Measurements from ENCODE around the gene EXOC6B.

The EXOC6B gene

DNA sequence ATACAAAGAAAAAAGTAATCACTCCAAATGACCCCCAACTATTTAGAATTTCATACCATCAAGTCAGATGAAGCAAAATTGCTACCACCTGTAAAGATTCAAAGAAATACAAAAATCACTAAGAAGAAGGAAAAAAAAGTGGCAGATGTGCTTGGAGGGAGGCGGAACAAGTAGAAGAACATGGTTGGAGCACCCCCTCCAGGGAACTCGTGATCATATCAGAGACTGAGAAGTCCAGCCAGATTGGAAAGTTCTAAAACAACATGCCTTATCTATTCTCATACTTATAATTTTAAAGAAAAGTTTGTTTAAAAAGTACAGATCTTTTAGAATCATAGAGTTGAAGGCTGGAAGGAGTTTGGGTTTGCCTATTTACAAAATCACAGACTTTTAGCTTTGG, 564.8 kb downstream of the EXOC6B start:
- no peak for DNase-seq

DNA sequence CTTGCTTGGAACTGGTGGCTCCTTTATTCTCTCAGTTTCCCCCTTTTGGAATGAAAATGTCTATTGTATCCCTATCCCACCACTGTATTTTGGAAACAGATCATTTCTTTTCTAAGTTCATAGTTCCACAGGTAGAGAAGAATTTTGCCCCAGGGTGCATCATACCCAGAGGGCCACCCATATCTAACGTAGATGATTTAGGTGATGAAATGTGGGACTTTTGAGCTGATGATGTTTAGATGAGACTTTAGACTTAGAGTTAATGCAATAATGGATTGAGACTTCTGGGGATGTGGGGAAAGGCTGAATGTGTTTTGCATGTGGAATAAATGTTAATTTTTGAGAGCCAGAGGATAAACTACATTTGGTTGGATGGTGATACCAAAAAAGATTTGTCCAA, 570.3 kb downstream of the EXOC6B start:
- no peak for DNase-seq

DNA sequence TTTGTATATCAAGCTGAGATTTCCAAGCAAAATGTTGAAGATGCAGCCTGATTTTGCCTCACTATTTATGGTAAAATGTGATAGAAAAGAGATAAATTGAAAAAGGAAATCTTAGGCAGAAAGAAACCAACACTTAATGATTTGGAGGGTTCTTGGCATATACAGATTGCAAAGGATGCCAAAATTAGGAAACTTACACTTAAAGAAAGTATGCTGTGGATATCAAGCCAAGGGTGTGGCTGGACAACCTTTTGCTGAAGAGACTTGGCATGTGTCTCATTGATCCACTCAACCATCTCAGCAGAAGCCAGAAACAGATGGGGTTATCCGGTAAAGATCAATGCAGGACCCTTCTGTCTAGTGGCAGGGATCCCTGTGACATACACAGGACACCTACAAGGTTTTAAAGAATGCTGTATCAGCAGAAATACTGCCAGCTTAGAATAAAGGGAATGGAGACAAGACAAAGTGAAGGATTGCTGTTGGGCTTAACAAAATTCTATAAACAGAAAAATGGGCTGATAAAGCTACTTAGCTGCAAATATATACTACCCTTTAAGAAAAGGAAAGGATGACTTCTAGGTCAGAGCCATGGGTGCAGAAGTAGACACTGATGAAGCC, 570.9 kb downstream of the EXOC6B start:
- DNase-seq, result no peak

DNA sequence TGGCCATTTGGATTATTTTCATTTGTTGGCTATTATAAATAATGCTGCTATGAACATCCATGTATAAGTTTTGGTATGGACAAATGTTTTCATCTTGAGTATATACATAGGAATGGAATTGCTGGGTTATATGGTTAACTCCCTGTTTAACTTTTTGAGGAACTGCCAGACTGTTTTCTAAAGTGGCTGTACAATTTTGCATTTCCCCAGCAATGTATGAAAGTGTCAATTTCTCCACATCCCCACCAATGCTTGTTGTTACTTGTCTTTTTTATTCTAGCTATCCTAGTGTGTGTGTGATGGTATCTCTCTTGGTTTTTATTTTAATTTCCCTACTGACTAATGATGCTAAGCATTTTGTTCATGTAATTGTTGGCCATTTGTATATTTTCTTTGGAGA, 587.5 kb downstream of the EXOC6B start:
- no peak for DNase-seq

DNA sequence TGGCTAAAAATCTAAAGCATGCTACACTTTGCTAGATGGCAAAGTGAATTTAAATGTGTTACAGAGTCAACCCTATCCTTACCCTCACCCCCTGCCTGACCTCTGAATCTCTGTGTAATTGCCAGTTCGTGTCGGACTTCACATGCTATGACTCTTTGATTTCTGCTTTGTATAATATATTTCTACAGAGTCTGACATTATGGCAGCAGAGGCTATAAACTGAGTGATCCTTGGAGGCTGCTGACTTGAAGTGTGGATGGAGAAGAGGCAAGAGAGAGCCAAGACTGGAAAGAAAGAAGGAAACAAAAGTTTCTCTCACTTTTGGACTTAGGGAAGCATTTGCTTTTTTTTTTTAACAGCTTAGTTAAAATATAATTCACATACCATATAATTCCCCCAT, 588.3 kb downstream of the EXOC6B start:
- no peak for DNase-seq

DNA sequence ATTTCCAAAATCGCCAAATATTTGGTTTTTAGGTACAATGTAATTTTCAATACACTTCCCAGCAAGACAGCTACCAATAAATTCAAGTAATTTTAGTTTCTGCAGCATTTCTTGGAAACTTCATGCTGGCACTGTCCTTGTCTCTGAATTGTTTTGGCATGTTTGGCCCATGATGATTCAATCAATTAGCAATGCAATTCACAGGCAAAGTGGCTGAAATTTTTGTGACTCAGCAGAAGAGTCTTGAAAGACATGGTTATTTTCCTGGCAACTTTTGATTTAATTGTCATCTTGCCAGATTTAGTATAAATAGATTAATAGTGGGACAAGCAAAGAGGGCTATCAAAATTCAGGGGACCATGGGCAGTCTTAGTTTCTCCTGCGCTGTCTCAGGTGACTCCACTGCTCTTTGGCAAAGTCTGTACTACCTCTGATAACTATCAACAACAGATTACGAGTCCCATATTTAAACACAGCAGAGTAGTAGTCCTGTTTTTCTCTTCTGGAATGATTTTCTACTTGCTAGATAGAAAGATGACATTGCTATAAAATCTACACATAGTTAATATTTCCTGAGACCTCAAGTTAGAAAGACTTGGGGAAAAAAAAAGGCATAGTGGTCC, 589.3 kb downstream of the EXOC6B start:
- no peak for DNase-seq

DNA sequence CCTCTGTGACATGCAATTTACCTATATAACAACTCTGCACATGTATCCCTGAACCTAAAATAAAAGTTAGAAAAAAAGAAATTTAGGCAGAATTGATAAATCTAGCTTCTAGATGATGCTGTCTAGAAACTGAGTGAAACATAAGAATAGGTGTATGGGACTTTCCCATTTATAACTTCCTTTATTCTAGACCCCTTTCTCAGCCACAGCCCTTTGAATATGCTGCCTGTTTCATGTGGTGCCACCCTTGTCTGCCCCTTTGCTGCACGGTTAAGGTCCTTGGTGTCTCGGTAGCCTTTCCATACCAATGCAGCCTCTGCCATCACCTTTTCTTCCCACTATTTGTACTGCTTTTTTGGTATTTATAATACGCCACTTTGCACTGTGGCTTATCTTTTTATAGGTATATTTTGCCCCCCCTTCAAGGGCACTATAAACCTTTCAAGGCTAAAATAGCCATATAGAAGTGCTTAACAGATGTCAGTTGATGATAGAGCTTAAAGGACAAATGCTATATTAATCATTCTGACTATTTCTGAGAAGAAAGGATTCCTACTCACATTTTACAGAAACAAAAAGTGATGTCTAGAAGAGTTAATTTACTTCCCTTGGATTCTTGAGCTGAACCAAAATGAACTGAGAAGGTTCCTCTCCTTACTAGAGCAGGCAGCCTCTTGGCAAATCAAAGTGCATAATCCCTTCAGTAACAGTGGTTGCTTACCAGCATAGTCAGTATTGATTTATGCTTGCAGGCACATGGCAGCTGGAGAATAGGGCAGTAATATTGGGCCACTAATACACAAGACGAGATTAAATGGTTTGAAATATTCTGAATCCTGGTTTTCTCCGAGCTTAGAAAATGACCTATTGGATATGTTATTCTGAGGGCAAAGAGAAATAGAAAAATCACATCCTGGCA, 590.1 kb downstream of the EXOC6B start:
- DNase-seq, result no peak

DNA sequence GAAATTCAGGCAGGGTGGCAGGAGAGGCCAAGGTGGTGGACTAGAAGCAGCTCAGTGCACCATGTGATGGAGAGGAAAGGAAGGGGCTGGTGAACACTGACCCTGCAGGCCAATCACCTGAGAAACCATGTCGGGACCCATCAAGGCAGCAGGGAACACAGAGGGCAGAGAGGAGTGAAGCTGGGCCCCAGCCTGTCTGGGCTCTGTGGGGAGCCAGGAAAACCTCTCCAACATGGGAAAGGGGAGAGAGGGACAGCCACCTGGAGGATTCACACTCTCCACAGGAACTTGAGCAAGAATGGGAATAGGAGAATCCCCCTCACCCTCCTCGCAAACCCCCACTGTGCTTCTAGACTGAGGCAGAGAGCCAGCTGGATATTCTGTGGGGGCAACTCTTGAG, 592.6 kb downstream of the EXOC6B start:
- DNase-seq, result no peak

DNA sequence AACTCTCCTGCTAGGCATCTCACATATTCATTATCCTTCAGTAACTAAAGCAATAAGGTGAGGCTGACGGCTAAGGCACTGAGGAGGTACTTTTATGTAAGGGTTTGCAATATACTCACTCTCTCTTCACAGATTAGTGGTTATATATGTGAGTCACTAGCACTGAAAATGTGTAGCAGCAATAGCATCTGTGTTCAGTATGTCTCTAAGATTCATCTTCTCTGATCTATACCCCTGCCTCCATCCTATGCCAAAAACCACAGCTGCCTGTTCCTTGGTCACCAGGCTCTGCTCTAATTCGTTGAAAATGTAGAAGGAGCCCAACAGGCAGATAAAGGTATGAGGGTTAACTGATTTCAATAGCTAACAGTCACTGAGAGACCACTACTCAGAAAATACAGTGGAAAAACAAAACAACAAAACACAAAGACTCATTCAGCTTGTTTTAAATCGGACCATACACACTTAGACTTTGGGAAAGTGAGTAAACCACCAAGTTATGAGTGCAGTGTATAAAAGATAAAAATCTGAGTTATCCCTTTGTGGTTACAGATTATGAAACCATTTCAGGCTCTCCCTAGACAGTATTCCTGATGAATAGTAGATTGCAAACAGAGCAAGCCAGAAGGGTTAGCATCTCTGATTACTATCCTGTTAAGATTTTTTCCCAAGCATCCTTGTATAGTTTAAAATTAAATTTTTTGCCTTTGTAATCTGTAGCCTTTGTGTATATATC, 602.8 kb downstream of the EXOC6B start:
- DNase-seq, result no peak

DNA sequence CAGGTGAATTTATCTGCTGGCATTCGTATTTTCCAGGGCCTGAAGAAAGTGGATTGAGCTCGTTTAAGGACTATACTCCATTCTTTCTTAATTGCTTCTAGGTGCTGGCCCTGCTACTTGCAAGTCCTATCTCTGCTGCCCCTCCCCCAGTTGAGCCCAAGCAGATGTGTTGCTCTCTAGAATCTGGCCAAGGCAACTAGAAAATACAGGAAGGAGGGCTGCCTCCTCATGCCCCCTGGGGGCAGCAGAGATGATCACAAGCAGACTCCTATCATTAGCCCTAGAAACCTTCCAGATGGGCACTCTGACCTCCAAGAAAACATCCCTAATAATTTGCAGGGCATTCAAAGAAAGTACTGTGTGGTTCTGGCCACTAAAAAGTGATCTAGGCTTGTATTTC, 605.7 kb downstream of the EXOC6B start:
- DNase-seq, result no peak

DNA sequence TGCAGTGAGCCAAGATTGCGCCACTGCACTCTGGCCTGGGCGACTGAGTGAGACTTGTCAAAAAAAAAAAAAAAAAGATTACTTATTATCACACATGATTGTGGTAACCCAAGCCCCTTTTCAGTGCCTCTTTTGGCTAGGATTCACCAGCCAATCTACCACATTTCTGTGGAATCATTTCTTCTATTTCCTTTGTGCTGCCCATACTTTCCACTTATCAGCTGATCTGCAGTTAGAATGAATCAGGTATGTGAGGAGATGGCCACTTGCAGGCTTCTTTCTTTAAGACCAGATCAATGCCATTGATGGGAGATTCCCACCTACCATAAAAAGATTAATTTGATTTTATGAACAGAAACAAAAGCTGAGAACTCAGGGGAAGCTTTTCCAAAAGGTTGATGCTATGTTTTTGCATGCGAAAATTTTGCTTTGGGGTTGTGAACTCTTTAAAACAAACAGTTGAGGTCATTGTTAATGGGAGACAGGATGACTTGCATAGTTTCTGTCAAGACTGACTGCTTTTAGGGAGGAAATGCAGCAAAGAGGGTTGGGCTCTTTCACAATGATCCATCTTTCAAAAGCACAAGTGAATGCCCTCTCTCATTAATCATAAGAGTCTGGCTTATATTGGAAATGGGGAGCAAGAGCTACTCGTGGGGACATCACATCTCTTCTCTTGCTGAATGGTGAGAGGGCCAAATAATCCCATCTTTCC, 611.2 kb downstream of the EXOC6B start:
- DNase-seq, result no peak

DNA sequence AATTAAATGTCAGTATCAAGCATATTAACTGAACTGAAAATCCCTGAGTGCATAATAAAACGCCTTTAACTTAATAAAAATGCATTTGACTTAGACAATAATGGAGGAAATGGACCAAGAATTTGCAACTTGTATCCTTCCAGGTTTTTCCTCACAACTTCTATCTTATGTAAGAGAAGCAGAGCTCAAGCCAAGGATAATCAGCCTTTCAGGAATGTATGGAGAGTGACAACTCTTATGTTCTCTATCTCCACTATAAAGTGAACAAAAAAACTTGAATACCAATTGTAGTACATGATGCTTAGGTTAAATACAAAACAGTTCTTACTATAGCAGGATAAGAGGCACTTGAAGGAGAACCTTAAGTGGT, 613.4 kb downstream of the EXOC6B start:
- no peak for DNase-seq

DNA sequence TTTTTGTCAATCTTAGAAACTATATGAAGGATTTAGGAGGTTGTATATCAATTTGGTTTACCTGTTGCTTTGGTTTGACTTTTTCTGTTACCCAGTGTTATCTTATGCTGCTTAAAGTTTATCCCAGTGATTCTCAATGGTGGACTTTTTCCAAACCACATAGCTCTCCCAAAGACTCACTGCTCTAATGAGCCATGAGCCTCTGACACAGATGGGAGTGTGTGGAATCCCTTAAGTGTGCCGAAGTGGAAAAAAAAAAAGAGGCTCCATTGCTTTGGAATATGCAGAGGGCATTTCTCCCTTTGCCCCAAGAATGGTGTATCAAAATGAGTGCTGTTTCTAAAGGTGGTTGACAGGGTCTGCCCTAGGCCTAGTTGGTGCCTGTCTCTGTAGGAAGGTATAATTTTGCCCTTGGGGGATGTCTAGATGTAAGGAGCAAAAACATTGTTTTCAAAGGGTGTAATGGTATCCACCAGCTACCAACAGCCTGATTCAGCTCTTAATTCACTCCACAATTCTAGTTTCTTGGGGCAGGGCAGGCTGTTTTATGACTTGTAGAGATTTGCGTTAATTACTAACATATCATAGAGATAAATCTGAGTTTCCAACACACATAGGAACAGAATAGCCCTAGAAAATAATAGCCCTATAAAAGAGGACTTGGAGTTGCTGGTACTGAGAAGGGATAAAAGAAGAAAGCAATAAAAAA, 613.9 kb downstream of the EXOC6B start:
- no peak for DNase-seq

DNA sequence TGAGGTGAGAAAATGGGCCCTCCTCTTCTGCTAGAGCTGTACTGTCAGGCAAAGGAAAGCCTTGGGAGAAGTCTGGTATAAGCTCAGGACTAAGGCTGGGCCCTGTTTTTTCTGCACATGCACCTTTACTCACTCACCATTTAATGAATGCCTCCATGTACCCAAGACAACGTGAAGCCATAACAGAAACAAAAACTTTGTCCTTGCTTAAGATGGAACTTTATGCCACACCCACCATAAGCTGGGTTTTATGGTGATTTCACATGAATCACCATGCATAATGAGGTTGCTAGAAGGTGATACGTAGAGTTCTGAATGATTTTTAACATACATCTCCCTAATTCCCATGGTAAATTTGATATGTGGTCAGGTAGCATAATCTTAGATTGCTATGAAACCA, 614.5 kb downstream of the EXOC6B start:
- no peak for DNase-seq

DNA sequence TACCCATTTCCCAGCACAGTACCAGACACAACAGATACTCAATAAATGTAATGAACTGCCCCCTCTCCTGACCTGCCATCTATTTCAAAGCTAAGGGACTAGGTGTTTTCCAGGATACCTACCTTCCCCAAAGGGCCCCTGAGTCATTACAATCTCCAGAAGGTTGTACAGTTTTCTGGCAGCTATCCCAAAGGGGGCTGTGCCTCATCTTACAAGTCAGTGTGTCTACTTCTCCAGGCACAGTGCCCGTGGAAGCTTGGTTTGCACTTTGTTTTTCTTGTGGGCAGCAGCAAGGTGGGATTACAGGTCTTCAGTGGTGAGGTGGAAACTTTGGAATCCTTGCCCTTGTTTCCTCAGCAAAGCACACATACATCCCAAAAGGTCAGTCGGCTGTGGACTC, 615.4 kb downstream of the EXOC6B start:
- DNase-seq, result no peak

DNA sequence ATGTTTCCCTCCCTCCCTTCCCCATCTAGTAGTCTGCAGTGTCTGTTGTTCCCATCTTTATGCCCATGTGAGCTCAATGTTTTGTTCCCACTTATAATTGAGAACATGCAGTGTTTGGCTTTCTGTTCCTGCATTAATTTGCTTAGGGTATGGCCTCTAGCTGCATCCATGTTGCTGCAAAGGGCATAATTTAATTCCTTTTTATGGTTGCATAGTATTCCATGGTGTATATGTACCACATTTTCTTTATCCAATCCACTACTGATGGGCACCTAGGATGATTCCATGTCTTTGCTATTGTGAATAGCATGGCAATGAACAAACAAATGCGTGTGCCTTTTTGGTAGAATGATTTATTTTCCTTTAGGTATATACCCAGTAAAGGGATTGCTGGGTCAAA, 617.6 kb downstream of the EXOC6B start:
- no peak for DNase-seq

DNA sequence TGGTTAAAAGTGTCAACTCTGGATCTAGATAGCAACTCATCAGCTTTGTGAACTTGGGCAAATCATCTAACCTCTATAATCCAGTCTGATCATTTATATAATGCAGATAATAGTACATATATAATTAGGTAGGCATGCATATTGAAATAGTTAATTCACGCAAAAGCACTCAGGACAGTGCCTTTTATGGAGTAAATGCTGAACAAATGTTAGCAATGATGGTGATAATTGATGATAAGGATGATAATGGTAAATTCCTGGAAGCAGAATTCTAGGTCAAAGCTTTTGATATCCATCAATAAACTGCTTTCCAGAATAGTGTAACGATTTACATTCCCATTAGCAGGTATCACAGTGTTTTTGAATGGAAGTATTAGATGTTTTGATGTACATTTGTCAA, 618.5 kb downstream of the EXOC6B start:
- no peak for DNase-seq

DNA sequence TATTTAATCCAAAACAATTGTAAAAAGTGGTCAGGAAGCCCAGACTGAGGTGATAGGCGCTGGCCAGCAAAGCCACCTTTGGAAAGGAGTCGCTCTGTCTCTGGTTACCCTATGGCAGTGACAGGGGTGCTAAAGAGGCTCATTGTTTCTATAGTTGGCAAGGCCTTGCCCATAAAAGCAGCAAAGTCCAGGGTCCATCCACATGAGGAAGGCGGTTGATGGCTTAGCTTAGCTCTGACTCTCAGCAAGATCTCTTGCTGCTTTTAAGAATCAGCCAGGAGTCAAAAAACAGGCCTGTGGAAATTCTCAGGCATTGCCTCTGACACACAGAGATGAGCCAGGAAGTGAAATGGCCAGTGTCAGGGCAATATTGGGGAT, 620.3 kb downstream of the EXOC6B start:
- no peak for DNase-seq

DNA sequence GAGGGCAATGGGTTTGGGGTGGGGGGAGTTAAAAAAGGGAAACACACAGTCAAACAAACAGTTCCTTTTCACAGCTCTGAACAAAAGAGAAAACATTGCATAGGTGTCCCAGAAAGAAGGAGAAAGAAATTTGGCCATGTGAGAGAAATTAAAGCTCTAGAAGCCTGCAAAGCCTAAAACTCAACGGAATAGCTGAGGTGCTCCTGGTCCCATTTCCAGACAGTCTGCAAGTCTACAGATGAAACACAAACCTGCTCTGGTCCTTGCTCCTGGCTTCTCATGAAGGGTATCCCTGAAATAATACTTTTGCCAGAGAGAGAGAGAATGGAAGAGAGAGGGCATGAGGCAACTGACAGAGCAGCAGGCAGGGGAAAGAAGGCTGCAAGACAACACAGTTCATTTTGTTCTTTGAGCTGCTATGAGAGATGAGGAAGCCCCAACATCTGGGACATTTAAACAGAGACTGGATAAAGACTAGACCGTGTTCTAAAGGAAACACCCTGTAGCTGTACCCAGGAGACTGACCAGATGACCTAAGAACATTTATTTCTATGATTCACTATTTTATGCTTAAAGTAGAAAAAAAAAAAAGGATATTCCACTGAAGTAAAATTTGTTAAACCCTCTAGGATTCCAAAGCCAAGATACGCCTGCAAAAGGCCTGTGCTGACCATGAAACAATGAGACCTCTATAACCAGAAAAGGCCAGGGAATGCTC, 620.9 kb downstream of the EXOC6B start:
- no peak for DNase-seq

DNA sequence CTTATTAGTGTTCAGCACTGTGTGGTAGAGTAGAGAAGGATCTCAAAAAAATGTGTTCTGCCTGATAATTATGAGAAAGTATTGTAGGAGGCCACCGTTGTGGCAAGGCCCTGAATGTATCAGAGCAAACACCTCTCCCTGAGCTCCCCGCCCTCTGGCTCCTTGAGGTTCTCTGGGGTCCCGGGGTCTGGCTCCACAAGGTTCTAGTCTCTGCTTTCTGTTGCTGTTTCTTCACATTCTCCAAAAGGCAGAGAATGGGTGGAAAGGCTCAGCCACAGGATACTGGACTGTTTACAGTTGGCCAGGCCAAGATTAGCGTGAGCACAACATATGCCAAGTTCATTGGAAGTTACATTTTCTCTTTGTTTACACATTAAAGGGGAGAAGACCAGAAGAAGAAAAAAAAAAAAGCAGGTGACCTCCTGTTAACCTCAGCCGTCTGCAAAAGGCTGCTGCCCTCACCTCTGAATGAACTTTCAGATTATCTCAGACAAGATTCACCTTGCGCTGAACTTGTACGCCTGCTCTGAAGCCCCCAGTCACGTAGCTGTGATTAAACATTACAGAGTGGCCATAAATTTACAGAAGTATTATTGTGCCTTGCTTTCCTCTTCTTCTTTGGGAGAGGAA, 621.6 kb downstream of the EXOC6B start:
- DNase-seq, result no peak
